H1 (cell line): ENCODE results near the gene KRT72. TPM values are rescaled to one million over a fixed set of nuclear protein-coding genes. Genes with fewer than 3 reads are reported as not detected.

ENCODE experiments used
- GABPA ChIP-seq: IDR thresholded peaks from 2 replicates; pipeline ENCODE4 v1.6.1; 2011; ENCODE audit warnings: mild to moderate bottlenecking, low read length, moderate library complexity, borderline replicate concordance; ENCODE audit not compliant: insufficient read depth
- RNF2 ChIP-seq: fragments of 200-900, 300-1000 bp; sonication (generic); IDR thresholded peaks from 2 replicates; pipeline ENCODE4 v1.7.1; 2016; ENCODE audit warnings: borderline replicate concordance, low read depth, mild to moderate bottlenecking, antibody characterized with exemption, low read length; ENCODE audit not compliant: poor library complexity, severe bottlenecking; ENCODE audit errors: missing control alignments
- polyA plus RNA-seq, 7 experiments: library from polyadenylated mRNA; depleted of rRNA in 3 of 7; stranded (reverse) in 5 of 7; unstranded in 2 of 7; fragments of >200 nt in 5 of 7; fragments of 200-250 nt in 2 of 7; gene quantifications; 1 replicate in 5 of 7; 2 replicates in 1 of 7; 4 replicates in 1 of 7; pipeline versions ENCODE4 v1.2.1 to v1.2.3, GENCODE V29; 2011 to 2013; ENCODE audit warnings: missing spikeins in 2 of 7, mixed read lengths in 2 of 7
- total RNA-seq: library from RNA; stranded (reverse); fragmentation: NEBNext Ultra II Directional; extraction: Animal tissue kit (Norgen Biotek cat#: 25700); gene quantifications from 2 replicates; pipeline ENCODE4 v1.2.1, GENCODE V29; 2021
- TF ChIP-seq, protein P1 (sequence below), 3 experiments: IDR thresholded peaks; 1 replicate in 2 of 3; 2 replicates in 1 of 3; pipeline versions ENCODE4 v1.5.1 to v1.6.1; 2011; ENCODE audit warnings: low read length in 3 of 3, mild to moderate bottlenecking in 3 of 3, inconsistent platforms in 2 of 3, low read depth in 1 of 3, moderate library complexity in 1 of 3; ENCODE audit not compliant: insufficient read depth in 1 of 3; ENCODE audit errors: control extremely low read depth in 1 of 3
- TF ChIP-seq, protein P2 (sequence below): IDR thresholded peaks from 2 replicates; pipeline ENCODE4 v1.6.1; 2011; ENCODE audit warnings: low read length, improper control_type of control experiment

Gene KRT72
- total and polyA plus RNA-seq, 2 of the 8 experiments (the other 6 are each of a cell fraction or from before 2014, with no cell fraction given): not detected

DNA sequence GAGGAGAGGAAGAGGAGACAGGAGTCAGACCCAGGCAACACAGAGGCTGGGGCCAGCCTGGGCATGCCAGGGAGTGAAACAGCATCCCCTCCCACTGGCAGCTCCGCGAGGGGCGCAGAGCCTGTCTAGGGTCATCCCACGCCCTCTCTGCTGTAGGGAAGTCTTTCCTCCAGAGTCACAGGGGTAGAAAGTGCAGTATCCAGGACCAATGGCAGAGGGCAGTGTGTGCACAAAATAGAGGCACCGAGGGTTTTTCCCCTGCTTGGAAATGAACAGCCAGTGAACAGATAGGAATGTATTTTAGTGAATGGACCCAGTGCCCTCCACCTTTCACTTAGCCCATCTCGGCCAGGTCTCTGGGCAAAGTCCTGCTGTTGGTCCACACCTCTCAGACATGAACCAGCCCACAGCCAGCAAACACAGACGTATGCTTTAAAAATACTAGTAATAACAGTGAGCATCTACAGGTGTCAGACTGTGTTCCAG is 18.2 kb downstream of the KRT72 start (continued):
- TF ChIP-seq, protein P1, sequence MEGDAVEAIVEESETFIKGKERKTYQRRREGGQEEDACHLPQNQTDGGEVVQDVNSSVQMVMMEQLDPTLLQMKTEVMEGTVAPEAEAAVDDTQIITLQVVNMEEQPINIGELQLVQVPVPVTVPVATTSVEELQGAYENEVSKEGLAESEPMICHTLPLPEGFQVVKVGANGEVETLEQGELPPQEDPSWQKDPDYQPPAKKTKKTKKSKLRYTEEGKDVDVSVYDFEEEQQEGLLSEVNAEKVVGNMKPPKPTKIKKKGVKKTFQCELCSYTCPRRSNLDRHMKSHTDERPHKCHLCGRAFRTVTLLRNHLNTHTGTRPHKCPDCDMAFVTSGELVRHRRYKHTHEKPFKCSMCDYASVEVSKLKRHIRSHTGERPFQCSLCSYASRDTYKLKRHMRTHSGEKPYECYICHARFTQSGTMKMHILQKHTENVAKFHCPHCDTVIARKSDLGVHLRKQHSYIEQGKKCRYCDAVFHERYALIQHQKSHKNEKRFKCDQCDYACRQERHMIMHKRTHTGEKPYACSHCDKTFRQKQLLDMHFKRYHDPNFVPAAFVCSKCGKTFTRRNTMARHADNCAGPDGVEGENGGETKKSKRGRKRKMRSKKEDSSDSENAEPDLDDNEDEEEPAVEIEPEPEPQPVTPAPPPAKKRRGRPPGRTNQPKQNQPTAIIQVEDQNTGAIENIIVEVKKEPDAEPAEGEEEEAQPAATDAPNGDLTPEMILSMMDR (IDR thresholded peaks at IDR 0.05; ENCODE audit: control extremely low read depth in 1 of 3, insufficient read depth in 1 of 3, low read depth in 1 of 3, low read length in 3 of 3): peak; percentile 58 to 90 (median 86)
- no peak for TF ChIP-seq RNF2
- TF ChIP-seq, protein P2, sequence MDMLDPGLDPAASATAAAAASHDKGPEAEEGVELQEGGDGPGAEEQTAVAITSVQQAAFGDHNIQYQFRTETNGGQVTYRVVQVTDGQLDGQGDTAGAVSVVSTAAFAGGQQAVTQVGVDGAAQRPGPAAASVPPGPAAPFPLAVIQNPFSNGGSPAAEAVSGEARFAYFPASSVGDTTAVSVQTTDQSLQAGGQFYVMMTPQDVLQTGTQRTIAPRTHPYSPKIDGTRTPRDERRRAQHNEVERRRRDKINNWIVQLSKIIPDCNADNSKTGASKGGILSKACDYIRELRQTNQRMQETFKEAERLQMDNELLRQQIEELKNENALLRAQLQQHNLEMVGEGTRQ: no peak
- peak; percentile 43; the same call in 1 of the 2 replicates for TF ChIP-seq GABPA
